ENCODE data around the gene OR8H1.
A peak's percentile ranks its signal among the peaks of the same experiment; 100 is the strongest.

Gene OR8H1, protein sequence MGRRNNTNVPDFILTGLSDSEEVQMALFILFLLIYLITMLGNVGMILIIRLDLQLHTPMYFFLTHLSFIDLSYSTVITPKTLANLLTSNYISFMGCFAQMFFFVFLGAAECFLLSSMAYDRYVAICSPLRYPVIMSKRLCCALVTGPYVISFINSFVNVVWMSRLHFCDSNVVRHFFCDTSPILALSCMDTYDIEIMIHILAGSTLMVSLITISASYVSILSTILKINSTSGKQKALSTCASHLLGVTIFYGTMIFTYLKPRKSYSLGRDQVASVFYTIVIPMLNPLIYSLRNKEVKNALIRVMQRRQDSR

GRCh38 chr11:56292154-56292553, at the start of gene OR8H1:
TSS of gene OR8H1 (minus strand) at chr11:56292254. CDS start at chr11:56291062, 1,192 bp downstream.
- no peak within 1 kb of the TSS for H3K4me3 Mint-ChIP-seq
- no peaks in the 10 kb centered on the region for H3K27me3 Mint-ChIP-seq
- no peak for ATAC-seq
- H3K27ac Mint-ChIP-seq: no peak within 1 kb of the TSS
- no peaks in the 10 kb centered on the region for H3K4me1 Mint-ChIP-seq
- no peaks in the 10 kb centered on the region for H3K36me3 Mint-ChIP-seq
- H3K9me3 Mint-ChIP-seq: peaks cover 14% of the 10 kb centered on the region

GRCh38 chr11:56340289-56340688, 48.2 kb upstream of the OR8H1 start:
- Mint-ChIP-seq H3K4me3 (no peak overlapping the region), H3K4me1 (no peaks in the 10 kb centered on the region), H3K27ac (no peak overlapping the region), H3K9me3 (peaks cover 6% of the 10 kb centered on the region), H3K27me3 (no peaks in the 10 kb centered on the region), H3K36me3 (no peaks in the 10 kb centered on the region)
- no peak for ATAC-seq

DNA sequence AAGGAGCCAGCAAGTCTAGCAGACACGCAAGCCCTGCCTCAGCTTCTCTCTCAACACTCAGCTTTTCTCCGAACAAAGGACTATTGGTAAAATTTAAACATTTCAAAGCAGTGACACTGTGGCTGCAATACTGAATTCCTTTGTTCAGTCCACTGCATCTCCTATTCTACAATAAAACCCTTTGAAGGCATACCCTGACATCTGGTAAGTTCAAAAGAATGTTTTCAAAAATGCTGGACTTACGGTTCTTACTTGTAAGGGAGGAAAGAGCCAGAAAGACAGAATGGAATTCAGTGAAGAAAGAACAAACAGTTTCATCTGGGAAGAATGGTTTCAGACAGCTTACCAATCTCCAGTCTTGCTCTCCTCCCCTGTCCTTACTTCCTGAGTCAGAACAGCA, 41.1 kb upstream of the OR8H1 start:
- no peaks in the 10 kb centered on the region for H3K27me3 Mint-ChIP-seq
- no peak overlapping the region for H3K27ac Mint-ChIP-seq
- H3K9me3 Mint-ChIP-seq: no peaks in the 10 kb centered on the region
- H3K36me3 Mint-ChIP-seq: no peaks in the 10 kb centered on the region
- H3K4me3 Mint-ChIP-seq: no peak overlapping the region
- H3K4me1 Mint-ChIP-seq: no peaks in the 10 kb centered on the region
- no peak for ATAC-seq

GRCh38 chr11:56331861-56332491, 39.9 kb upstream of the OR8H1 start:
- ATAC-seq: peak; percentile 43
- H3K27me3 Mint-ChIP-seq: no peaks in the 10 kb centered on the region

GRCh38 chr11:56314844-56315243, 22.8 kb upstream of the OR8H1 start, which contains the start of gene OR8K3:
TSS of gene OR8K3 (plus strand) at chr11:56315144. CDS start at chr11:56318307, 3,163 bp downstream.
- Mint-ChIP-seq H3K27me3 (no peaks in the 10 kb centered on the region), H3K36me3 (no peaks in the 10 kb centered on the region), H3K9me3 (peaks cover 13% of the 10 kb centered on the region), H3K4me1 (no peaks in the 10 kb centered on the region), H3K27ac (no peak within 1 kb of the TSS), H3K4me3 (no peak within 1 kb of the TSS)
- no peak for ATAC-seq

More at GRCh38 chr11:56331861-56332491, 39.9 kb upstream of the OR8H1 start:
- no peak overlapping the region for H3K27ac Mint-ChIP-seq
- peaks cover 3% of the 10 kb centered on the region for H3K9me3 Mint-ChIP-seq
- no peaks in the 10 kb centered on the region for H3K4me1 Mint-ChIP-seq
- no peak overlapping the region for H3K4me3 Mint-ChIP-seq
- H3K36me3 Mint-ChIP-seq: no peaks in the 10 kb centered on the region

GRCh38 chr11:56307836-56308235, 15.8 kb upstream of the OR8H1 start:
- no peak for ATAC-seq
- Mint-ChIP-seq H3K27me3 (no peaks in the 10 kb centered on the region), H3K4me1 (no peaks in the 10 kb centered on the region), H3K36me3 (no peaks in the 10 kb centered on the region), H3K9me3 (peaks cover 9% of the 10 kb centered on the region), H3K27ac (no peak overlapping the region), H3K4me3 (no peak overlapping the region)

GRCh38 chr11:56296898-56297297, 4.8 kb upstream of the OR8H1 start:
- Mint-ChIP-seq H3K4me1 (no peaks in the 10 kb centered on the region), H3K4me3 (no peak overlapping the region), H3K27me3 (no peaks in the 10 kb centered on the region), H3K9me3 (peaks cover 10% of the 10 kb centered on the region), H3K36me3 (no peaks in the 10 kb centered on the region), H3K27ac (no peak overlapping the region)
- no peak for ATAC-seq

- ATAC-seq: no peak
- Mint-ChIP-seq H3K36me3 (no peaks in the 10 kb centered on the region), H3K27ac (no peak within 1 kb of the TSS), H3K9me3 (peaks cover 8% of the 10 kb centered on the region), H3K4me1 (no peaks in the 10 kb centered on the region), H3K27me3 (no peaks in the 10 kb centered on the region), H3K4me3 (no peak within 1 kb of the TSS)
Measured at GRCh38 chr11:56273854-56274253, 18.2 kb downstream of the OR8H1 start, which contains the start of gene OR5T1. TSS of gene OR5T1 (plus strand) at chr11:56274154. CDS start at chr11:56275639, 1,485 bp downstream.

DNA sequence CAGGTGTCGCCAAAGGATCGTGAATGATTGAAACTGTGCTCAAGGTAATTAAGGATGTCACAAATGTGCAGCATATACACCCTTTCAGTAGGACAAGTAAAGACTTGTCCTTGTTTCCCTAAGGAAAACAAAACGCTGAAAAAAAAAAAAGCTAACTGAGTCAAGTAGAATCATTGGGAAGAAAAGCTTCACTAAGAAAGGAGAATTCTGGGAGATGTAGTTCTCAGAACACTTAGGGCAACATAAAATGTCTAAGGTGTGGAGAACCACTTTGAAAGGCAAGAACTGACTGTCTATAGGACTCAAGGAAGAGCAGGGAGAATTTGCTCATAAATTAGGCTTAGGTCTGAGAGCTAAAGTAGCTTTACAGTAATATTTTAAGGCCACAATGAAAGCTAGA, 21.0 kb downstream of the OR8H1 start:
- ATAC-seq: no peak
- Mint-ChIP-seq H3K4me1 (no peaks in the 10 kb centered on the region), H3K9me3 (peaks cover 17% of the 10 kb centered on the region), H3K27me3 (no peaks in the 10 kb centered on the region), H3K36me3 (no peaks in the 10 kb centered on the region), H3K4me3 (no peak overlapping the region), H3K27ac (no peak overlapping the region)

DNA sequence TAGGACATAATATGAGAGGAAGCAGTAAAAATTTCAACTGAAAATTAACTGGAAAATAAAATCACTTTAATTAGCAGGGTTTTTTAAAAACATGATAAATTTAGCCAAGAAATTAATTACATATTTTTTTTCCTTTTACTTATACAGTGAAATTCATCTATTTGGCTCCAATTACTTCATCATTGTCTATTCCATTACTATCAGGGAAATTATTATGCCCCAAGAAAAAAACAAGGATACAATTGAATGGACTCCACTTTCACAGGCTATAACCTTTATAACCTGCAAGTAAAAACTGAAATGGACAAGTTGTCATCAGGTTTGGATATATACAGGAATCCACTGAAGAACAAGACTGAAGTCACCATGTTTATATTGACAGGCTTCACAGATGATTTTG, 40.1 kb downstream of the OR8H1 start, which contains the start of gene OR5T3:
TSS of gene OR5T3 (plus strand) at position 301 of the 400 bp plus-strand sequence. CDS start at position 301, 0 bp downstream.
- no peak within 1 kb of the TSS for H3K27ac Mint-ChIP-seq

More for the DNA sequence above, 40.1 kb downstream of the OR8H1 start, which contains the start of gene OR5T3:
- no peaks in the 10 kb centered on the region for H3K27me3 Mint-ChIP-seq
- H3K4me3 Mint-ChIP-seq: no peak within 1 kb of the TSS
- no peaks in the 10 kb centered on the region for H3K4me1 Mint-ChIP-seq
- H3K9me3 Mint-ChIP-seq: peaks cover 4% of the 10 kb centered on the region
- no peaks in the 10 kb centered on the region for H3K36me3 Mint-ChIP-seq
- no peak for ATAC-seq

Data from stimulated activated memory B cell treated with anti-CD40 and anti-IgM and Interleukin-4, amounts not matched to agents 10 μg/mL and 1 μg/mL and 100 μg/mL, for 72 hours (primary cell).